Dendritic cell treated with granulocyte-macrophage colony-stimulating factor and Interleukin-4, amounts not matched to agents 40 ng/mL and 50 ng/mL, for 4 days (primary cell): ENCODE measurements around the gene HAAO.

Experiments
- H3K27ac Mint-ChIP-seq: one replicate; pipeline ENCODE4 v1.8.0; 2022; ENCODE audit warnings: mild to moderate bottlenecking, mixed read lengths
- H3K27me3 Mint-ChIP-seq: one replicate; pipeline ENCODE4 v1.8.0; 2022; ENCODE audit warnings: mild to moderate bottlenecking, mixed read lengths
- H3K36me3 Mint-ChIP-seq: one replicate; pipeline ENCODE4 v1.8.0; 2022; ENCODE audit warnings: low read depth, mixed read lengths
- H3K4me1 Mint-ChIP-seq: one replicate; pipeline ENCODE4 v1.8.0; 2022; ENCODE audit warnings: low read depth, mixed read lengths
- H3K4me3 Mint-ChIP-seq: one replicate; pipeline ENCODE4 v1.8.0; 2022; ENCODE audit warnings: mild to moderate bottlenecking, moderate library complexity, mixed read lengths
- H3K9me3 Mint-ChIP-seq: one replicate; pipeline ENCODE4 v1.8.0; 2022; ENCODE audit warnings: mixed read lengths
- intact Hi-C: fragments of 100-400 bp; cut with micrococcal nuclease; formaldehyde crosslinking; loops from one replicate; pipeline ENCODE4 v1.15.0; 2022

Gene HAAO

DNA sequence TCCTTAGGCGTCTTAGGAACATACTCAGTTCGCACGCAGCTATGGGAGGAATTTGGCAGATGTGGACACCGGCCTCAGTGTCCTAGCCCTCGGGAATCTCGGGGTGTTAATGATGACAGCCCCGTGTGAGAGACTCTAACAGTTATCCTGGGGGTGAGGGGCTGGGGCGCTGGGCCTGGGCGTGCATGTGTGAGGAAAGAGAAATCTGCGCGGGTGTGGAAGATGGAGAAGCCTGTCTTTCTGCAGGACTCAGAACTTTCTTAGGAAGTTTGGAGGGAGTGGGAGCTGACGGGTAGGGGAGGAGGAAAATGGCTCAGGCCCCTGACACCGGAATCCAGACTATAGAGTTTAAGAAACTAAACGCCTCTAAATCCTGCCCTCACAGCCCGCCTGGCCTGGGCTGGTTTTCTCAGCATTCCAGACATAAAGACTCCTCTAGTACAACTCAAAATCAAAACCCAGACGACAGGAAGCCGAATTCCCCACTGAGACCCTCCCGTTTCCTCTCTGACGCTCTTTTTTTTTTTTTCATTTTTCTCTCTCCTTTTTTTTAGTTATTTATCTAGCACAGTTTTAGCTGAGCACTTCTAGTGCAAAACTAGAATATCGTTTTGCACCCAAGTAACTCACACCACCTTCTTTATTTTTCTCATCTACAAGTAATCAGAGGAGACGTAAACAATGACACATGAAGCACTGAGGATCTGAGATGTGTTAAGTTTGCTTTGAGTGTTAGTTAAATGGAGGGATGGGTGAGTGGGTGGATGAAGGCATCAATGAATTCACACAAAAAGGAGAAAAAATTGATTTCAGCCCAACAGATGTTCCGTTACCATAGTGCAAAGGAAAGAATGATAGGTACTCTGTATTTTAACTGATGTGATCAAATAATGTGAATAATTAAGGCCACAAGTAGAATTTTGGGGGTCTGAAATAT, 1.2 kb upstream of the HAAO start:
- H3K4me1 Mint-ChIP-seq = peaks cover 45% of the 10 kb centered on the region
- H3K27me3 Mint-ChIP-seq = no peaks in the 10 kb centered on the region
- no peaks in the 10 kb centered on the region for H3K9me3 Mint-ChIP-seq
- H3K27ac Mint-ChIP-seq = peak overlapping the region; percentile 95
- intact Hi-C loops = loop anchor here (2.0 to 10.0 kb wide), 3 partner anchors 17 to 279 kb away; no protein-coding TSS in a partner anchor
- H3K4me3 Mint-ChIP-seq = peak overlapping the region; percentile 93
- H3K36me3 Mint-ChIP-seq = peaks cover 73% of the 10 kb centered on the region

DNA sequence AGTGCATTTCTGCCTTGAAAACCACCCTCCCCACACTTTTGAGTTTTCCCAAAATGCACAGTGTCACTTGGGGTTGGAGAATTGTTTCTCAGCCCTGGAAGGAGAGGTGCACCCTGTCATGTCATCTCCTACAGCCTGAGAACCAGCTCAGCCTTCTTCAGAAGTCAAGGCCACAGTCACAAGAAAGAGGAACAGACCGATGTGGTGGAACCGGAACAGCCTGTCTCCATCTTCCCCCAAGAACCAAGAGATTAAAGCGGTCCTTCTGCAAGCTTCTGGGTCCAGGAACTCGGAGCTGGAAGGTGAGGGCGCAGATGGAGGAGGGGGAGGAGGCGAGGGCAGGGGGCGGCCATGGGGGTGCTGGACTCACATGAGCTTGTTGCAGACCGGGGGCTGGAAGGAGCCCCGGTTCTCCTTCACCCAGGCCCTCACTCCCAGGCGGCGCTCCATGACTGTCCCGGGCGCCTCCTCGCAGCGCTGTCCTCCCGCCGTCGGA, 248 bp downstream of the HAAO start:
- intact Hi-C loops = loop anchor here (2.0 to 10.0 kb wide), 3 partner anchors 19 to 277 kb away; no protein-coding TSS in a partner anchor
- Mint-ChIP-seq H3K27me3 (no peaks in the 10 kb centered on the region), H3K4me3 (peak overlapping the region; percentile 93), H3K9me3 (no peaks in the 10 kb centered on the region), H3K4me1 (peaks cover 45% of the 10 kb centered on the region), H3K27ac (peak overlapping the region; percentile 95), H3K36me3 (peaks cover 70% of the 10 kb centered on the region)

DNA sequence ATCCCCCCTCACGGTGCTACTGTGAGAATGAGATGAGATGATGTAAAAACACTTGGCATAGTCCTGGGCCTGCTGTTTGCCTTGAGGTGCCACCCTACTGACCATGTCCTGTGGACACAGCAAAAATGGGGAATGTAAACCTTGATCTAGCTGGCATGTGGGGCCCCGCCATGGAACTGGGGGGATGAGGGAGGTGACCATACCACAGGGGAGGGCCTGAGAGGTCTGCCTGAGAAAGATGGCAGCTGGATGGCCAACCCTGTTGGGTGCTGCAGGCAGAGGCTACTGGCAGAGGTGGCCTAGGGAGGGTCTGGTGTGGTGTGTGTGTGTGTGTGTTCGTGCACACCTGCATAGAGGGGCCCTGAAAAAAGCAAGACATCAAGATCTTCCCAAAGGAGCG, 777 bp downstream of the HAAO start:
- intact Hi-C loops = loop anchor here (2.0 to 10.0 kb wide), 3 partner anchors 19 to 277 kb away; no protein-coding TSS in a partner anchor

DNA sequence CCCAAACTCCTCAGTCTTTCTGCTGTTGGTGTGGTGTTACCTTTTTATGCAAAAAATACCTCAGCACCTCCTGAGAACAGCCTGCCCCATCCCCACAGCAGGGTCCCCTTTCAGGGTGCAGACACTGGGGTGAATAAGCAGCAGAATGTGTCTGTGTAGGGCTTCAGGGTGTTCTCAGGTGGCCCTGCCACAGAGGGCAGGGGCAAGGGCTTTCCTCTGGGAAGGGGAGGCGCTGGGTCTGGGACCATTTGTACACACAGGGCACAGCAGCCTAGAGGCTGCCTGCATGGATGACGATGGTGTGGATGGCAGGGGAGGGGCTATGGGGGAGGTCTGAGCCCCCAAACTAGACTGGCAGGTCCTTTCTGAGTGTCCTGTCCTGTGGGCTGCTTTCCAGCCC, 2.6 kb downstream of the HAAO start:
- peaks cover 41% of the 10 kb centered on the region for H3K4me1 Mint-ChIP-seq
- H3K27me3 Mint-ChIP-seq = no peaks in the 10 kb centered on the region
- H3K9me3 Mint-ChIP-seq = no peaks in the 10 kb centered on the region
- no peak overlapping the region for H3K27ac Mint-ChIP-seq
- intact Hi-C loops = loop anchor here (10.0 kb wide), 1 partner anchor 275 kb away; no protein-coding TSS in a partner anchor
- peaks cover 53% of the 10 kb centered on the region for H3K36me3 Mint-ChIP-seq
- no peak overlapping the region for H3K4me3 Mint-ChIP-seq

More for the DNA sequence above, 777 bp downstream of the HAAO start:
- Mint-ChIP-seq H3K27me3 (no peaks in the 10 kb centered on the region), H3K27ac (peak overlapping the region; percentile 95), H3K4me3 (peak overlapping the region; percentile 93), H3K4me1 (peaks cover 45% of the 10 kb centered on the region), H3K36me3 (peaks cover 68% of the 10 kb centered on the region), H3K9me3 (no peaks in the 10 kb centered on the region)

DNA sequence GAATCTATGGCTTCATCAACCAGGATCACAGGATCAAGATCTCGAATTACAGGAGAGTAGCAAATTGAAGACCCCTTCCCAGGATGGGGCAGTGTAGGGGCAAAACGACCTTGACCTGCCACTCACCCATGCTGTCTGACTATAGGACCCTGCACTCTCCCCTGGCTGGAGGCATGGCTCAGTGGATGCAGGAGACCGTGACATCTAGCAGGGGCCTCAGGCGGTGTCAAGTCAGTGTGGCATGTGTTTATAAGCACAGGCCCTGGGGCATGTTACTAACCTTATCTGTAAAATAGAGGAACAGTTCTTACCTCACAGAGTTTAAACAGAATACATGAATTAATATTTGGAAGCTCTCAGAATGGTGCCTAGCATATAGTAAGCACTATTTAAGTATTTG, 3.5 kb downstream of the HAAO start:
- Mint-ChIP-seq H3K9me3 (no peaks in the 10 kb centered on the region), H3K27me3 (no peaks in the 10 kb centered on the region), H3K4me3 (no peak overlapping the region), H3K4me1 (peaks cover 32% of the 10 kb centered on the region), H3K27ac (peak overlapping the region; percentile 13), H3K36me3 (peaks cover 50% of the 10 kb centered on the region)
- intact Hi-C loops = no loop called here

DNA sequence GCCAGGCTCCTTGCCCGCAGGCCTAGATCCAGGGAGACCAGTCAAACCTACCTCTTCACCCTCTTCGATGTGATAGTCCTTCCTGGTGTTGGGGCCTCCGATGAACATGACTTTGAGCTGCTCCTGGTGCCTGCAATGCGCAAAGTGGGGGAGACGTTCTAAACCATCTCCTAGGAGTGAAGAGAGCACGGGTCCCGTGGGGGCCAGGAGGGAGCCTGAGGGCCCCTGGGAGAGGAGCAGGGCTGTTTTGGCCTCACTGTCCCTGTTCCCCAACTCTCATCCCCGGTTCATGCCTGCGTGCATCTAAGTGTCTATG, 3.9 kb downstream of the HAAO start:
- no peaks in the 10 kb centered on the region for H3K9me3 Mint-ChIP-seq
- H3K27ac Mint-ChIP-seq = peak overlapping the region; percentile 13
- H3K27me3 Mint-ChIP-seq = no peaks in the 10 kb centered on the region

DNA sequence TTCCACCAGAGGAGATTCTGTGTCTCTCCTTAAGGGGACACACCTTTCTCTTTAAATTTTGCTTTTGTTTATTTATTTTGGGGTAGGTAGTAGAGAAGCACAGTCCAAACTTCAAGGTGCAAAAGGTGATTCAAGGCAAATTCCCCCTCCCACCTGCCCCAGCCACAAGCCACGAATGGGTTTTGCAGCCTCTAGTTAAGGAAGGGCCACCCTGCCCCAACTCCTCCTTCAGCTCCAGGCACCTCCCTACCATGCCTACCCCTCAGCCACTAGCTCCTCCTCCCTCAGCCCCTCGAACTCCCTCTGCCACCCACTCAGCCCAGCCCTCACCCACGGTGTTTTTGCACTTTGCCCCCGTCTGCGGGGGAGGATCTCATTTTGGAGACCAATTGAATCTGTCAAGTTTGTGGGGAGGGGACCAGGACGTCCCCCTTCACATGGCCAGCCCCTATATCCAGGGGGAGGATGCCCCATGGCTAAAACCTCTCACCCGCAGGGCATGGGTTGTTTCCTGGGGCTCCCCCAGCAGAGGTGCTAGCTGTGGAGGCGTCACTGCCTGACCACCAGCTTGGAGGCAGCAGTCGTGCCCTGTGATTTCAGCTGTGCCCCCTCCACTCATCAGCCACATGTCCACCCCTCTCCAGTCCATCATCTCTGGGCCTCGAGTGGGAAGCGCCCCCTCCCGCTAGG, 4.5 kb downstream of the HAAO start:
- peaks cover 23% of the 10 kb centered on the region for H3K4me1 Mint-ChIP-seq
- H3K9me3 Mint-ChIP-seq = no peaks in the 10 kb centered on the region
- no peaks in the 10 kb centered on the region for H3K27me3 Mint-ChIP-seq
- intact Hi-C loops = no loop called here
- peaks cover 50% of the 10 kb centered on the region for H3K36me3 Mint-ChIP-seq
- H3K27ac Mint-ChIP-seq = peak overlapping the region; percentile 30
- no peak overlapping the region for H3K4me3 Mint-ChIP-seq

More for the DNA sequence above, 3.9 kb downstream of the HAAO start:
- peaks cover 50% of the 10 kb centered on the region for H3K36me3 Mint-ChIP-seq
- no peak overlapping the region for H3K4me3 Mint-ChIP-seq
- intact Hi-C loops = no loop called here
- H3K4me1 Mint-ChIP-seq = peaks cover 27% of the 10 kb centered on the region

DNA sequence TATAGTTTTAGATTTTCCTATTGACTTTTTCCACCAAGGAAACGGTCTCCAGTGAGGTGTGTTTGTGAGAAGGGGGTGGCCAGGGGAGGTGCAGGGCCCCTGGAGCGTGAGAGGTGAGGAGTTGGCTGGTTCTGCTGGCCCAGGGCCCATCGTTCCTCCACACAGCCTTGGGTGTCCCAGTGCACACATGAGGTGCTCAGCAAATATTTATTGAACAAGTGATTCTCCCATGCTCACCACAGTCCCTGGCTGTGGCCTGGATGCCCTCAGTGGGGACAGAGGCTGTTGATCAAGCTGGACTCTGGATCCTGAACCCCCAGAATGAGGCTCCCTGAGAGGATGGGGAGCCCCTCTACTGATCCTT, 5.0 kb downstream of the HAAO start:
- intact Hi-C loops = no loop called here
- H3K4me1 Mint-ChIP-seq = peaks cover 23% of the 10 kb centered on the region
- no peak overlapping the region for H3K27ac Mint-ChIP-seq
- peaks cover 50% of the 10 kb centered on the region for H3K36me3 Mint-ChIP-seq
- H3K9me3 Mint-ChIP-seq = no peaks in the 10 kb centered on the region
- H3K4me3 Mint-ChIP-seq = no peak overlapping the region
- no peaks in the 10 kb centered on the region for H3K27me3 Mint-ChIP-seq

DNA sequence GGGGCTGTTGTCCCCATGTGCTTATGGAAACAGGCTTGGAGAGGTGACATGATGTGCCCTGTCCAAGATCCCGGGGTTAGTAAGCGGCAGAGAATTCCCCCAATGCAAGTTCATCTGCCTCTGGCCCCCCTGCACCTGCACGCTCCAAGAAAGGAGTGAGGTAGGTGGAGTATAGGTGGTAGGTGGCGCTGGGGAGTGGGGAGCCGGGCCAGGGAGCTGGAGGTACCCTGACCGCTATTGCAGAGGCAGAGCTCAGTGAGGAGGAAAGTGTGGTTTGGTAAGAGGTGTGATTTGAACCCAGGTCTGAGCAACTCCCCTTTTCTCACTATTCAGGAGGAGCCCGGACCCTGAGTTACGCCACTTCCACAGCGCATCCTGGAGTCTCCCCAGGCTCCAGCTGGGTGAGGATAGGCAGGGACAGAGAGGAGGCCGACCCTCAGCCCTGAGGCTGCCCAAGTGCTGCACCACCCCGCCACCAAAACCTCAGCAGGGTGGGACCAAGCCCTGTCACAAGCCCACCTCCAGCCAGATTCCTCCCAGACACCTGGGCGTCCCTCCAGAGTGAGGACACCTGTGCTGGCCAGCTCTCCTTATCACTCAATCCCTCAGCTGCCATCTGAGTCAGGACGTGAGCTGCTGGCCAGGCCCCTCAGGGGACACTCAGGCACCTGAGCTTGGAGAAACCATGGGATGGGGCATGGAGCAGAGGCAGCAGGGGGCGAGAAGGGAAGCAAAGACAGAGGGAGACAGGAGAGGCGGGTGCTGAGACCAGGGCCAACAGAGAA, 5.6 kb downstream of the HAAO start:
- no peaks in the 10 kb centered on the region for H3K9me3 Mint-ChIP-seq
- peaks cover 51% of the 10 kb centered on the region for H3K36me3 Mint-ChIP-seq
- intact Hi-C loops = no loop called here
- no peak overlapping the region for H3K27ac Mint-ChIP-seq
- H3K4me1 Mint-ChIP-seq = peaks cover 19% of the 10 kb centered on the region
- no peaks in the 10 kb centered on the region for H3K27me3 Mint-ChIP-seq
- H3K4me3 Mint-ChIP-seq = no peak overlapping the region

DNA sequence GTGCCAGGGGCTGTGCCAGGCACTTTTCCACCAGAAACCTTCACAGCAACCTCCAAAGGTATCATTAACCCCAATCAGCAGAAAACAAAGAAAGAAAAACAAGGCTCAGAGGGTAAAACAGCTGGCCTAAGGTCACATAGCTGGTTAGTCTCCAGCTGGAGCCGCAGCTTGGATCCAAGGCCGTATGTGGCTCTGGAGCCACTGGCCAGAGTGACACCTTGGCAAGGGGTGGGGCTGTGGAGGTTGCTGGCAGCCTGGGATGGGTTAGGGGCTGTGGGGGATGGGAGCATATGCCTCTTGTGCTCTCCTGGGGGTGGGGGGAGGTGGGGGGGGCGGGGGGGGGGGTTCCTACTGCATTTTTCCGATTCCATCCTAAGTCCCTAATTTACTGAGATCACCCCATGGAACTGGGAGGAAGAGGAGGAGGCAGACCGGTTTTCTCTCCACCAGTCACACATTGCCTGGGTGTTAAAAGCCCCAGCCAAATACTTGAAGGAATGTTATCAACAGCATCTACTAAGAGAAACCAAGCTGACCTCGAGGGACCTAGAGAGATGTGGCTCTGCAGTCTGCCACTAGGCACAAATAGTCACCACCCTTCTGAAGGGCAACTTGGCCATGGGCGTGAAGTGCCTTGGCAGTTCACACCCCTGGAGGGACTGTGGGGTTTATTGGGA, 8.0 kb downstream of the HAAO start:
- H3K9me3 Mint-ChIP-seq = no peaks in the 10 kb centered on the region
- peaks cover 59% of the 10 kb centered on the region for H3K36me3 Mint-ChIP-seq
- intact Hi-C loops = no loop called here
- H3K27ac Mint-ChIP-seq = no peak overlapping the region
- no peak overlapping the region for H3K4me3 Mint-ChIP-seq
- no peaks in the 10 kb centered on the region for H3K4me1 Mint-ChIP-seq
- no peaks in the 10 kb centered on the region for H3K27me3 Mint-ChIP-seq

DNA sequence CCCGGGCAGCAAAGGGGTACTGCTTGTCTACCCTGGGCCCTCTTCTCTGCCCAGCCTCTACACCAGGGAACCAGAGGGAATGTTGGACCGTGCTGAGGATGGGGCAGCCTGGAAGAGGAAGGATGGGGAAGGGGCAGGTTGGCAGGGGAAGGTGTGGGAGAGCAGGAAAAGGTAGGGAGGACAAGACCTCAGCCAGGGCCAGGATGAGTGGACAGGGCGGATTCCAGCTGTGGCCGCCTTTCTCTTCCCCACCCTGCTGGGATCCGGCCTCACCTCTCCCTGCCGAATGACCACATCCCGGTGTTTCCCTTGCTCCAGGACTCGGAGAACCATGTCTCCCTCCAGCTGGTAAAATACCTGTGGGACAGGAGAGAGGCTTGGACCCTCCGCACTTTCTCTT, 8.9 kb downstream of the HAAO start:
- Mint-ChIP-seq H3K27ac (no peak overlapping the region), H3K4me3 (no peak overlapping the region), H3K36me3 (peaks cover 61% of the 10 kb centered on the region), H3K9me3 (no peaks in the 10 kb centered on the region), H3K4me1 (no peaks in the 10 kb centered on the region), H3K27me3 (no peaks in the 10 kb centered on the region)
- intact Hi-C loops = no loop called here

DNA sequence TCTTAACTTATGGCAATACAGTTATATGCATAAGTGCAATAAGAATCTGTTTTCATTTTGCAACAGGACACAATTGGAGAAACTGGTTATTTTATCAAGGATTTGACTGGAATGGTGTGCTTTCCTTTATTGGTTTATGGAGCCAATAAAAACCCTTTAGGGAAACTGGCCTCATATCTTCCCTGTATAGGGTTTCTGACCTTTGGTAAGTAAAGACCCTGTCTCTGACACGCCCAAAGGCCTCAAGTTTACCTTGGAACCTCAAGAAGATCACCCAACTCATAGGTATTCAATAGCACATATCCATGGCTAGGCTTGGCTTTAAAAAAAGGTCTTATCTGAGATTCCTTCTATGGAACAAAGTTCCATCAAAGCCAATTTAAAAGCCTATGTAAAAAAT, 11.2 kb downstream of the HAAO start:
- no peaks in the 10 kb centered on the region for H3K9me3 Mint-ChIP-seq
- H3K4me1 Mint-ChIP-seq = peaks cover 5% of the 10 kb centered on the region
- H3K4me3 Mint-ChIP-seq = no peak overlapping the region

More for the DNA sequence above, 11.2 kb downstream of the HAAO start:
- intact Hi-C loops = no loop called here
- no peaks in the 10 kb centered on the region for H3K27me3 Mint-ChIP-seq
- H3K36me3 Mint-ChIP-seq = peaks cover 55% of the 10 kb centered on the region
- H3K27ac Mint-ChIP-seq = no peak overlapping the region
